Keratinocyte (primary cell): ENCODE measurements around the gene AFF4.

Experiments used
- EZH2 ChIP-seq: IDR thresholded peaks from one replicate; pipeline ENCODE4 v1.6.1; 2012; ENCODE audit warnings: inconsistent platforms, mild to moderate bottlenecking, low read length, moderate library complexity
- TF ChIP-seq, protein P1 (sequence below), 3 experiments: IDR thresholded peaks in 1 of 3; conservative IDR thresholded peaks in 1 of 3; optimal IDR thresholded peaks in 1 of 3; 2 replicates in 2 of 3; 3 replicates in 1 of 3; pipeline versions ENCODE3 to v1.5.1; 2011; ENCODE audit warnings: low read length in 3 of 3, mild to moderate bottlenecking in 3 of 3, moderate library complexity in 2 of 3, control low read depth in 1 of 3, inconsistent platforms in 1 of 3; ENCODE audit not compliant: insufficient read depth in 2 of 3; ENCODE audit errors: extremely low read depth in 1 of 3

DNA sequence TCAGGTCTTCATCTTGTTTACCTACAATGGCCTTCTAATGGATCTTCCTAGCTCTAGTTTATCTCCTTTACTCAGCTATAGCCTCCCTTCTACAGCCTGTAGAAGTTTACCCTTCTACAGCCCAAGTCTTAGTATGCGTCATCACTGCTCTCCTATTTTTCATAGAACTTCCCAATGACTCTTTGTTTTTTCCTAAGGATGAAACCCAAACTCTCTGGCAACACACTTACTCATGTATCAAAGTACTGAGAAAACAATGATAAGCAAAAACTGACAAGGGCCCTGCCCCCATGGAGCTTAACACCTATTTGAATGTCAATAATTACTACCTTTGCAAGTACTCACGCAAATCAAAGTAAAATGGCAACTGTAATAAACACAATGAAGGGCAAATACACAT lies 56.3 kb downstream of the AFF4 start:
- TF ChIP-seq, protein P1, sequence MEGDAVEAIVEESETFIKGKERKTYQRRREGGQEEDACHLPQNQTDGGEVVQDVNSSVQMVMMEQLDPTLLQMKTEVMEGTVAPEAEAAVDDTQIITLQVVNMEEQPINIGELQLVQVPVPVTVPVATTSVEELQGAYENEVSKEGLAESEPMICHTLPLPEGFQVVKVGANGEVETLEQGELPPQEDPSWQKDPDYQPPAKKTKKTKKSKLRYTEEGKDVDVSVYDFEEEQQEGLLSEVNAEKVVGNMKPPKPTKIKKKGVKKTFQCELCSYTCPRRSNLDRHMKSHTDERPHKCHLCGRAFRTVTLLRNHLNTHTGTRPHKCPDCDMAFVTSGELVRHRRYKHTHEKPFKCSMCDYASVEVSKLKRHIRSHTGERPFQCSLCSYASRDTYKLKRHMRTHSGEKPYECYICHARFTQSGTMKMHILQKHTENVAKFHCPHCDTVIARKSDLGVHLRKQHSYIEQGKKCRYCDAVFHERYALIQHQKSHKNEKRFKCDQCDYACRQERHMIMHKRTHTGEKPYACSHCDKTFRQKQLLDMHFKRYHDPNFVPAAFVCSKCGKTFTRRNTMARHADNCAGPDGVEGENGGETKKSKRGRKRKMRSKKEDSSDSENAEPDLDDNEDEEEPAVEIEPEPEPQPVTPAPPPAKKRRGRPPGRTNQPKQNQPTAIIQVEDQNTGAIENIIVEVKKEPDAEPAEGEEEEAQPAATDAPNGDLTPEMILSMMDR (optimal IDR thresholded peaks at IDR 0.05 in 1 of 3, IDR thresholded peaks at IDR 0.05 in 1 of 3, conservative IDR thresholded peaks at IDR 0.05 in 1 of 3; ENCODE audit: extremely low read depth in 1 of 3, insufficient read depth in 2 of 3, low read length in 3 of 3) = no peak
- no peak for TF ChIP-seq EZH2
